Hepatic stellate cell (primary cell): ENCODE results near the gene SLC2A6.

Experiments used
- DNase-seq: peaks from one replicate; pipeline ENCODE4 v3.0.0; 2011; ENCODE audit warnings: low spot score

The SLC2A6 gene

DNA sequence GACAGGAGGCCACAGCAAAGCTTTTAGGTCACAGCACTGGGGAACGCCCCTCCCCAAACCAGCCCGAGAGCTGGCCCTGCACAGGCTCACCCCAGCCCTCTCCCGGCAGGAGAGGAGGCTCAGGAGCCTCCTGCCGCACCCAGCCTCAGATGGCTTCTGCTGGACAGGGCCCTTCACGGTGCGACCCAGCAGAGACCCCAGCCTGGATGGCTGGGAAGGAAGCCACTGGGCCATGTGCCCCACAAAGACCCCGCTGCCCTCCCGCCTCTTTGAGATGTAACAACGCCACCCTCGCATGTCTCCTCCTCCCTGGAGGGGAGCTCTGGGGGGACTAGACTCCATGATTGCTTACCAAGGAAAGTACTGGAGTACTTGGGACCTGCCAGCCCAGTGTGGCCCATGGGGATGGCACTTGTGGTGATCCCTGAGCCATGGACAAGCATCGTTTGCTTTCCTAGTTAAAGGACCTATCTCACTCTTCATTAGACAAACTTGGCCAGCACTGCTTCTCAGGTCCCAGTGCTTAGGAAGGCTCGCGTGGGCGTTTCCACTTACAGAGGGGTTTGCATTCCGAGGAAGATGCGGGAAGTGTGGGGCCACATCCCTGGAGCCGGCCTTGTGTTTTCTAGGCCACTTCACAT, 36.8 kb upstream of the SLC2A6 start:
- DNase-seq = no peak

DNA sequence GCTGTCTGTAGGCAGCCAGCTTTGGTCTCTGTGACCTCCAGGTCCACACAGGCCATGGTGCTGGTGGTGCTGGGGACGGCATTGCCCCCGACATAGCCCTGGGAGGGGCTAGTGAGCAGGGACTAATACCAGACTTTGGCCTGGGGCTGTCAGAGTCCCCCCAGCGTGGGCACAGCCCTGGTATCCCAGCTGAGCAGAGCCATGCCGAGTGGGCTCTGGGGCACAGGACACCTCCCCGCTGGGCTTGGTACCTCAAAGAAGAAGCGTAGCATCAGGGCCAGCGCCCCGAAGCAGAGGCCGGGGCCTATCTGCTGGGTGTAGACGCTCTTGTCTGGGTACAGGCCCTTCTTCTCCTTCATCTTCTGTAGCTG, 36.3 kb upstream of the SLC2A6 start:
- DNase-seq = no peak

DNA sequence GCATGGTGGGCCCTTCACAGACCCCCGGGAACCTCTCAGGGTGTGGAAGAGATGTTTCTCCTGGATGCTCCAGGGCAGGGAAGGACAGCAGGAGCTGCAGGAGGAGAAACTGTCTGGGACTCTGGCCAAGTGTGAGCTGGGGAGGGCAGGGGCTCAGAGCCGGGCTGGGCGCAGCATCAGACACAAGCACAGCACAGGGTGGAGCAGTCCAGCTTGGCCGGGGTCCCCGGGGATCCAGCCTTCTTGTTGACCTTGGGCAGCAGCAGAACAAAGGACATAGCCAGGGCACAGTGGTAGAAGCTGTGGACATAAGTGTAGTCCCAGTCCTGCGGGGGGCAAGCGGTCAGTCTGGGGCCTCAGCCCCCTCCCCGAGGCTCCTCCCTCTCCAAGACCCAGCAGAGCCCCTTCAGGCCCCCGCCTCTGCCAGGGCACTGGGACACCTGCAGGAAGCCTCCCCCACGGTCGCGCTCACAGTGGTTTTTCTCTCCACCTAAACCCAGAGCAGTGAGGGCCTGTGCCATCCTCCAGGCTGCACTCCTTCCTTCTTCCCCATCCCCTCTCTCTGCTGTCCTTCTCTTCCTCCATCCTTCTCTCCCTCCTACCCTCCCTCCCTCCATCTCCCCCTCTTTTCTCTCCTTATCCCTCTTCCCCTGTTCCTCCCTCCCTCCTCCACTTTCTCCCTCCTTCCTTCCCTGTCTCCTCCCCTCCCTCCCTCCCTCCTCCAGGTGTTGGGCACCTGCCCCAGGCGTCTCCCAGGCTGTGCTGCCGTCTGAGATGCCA, 35.8 kb upstream of the SLC2A6 start:
- DNase-seq = no peak

DNA sequence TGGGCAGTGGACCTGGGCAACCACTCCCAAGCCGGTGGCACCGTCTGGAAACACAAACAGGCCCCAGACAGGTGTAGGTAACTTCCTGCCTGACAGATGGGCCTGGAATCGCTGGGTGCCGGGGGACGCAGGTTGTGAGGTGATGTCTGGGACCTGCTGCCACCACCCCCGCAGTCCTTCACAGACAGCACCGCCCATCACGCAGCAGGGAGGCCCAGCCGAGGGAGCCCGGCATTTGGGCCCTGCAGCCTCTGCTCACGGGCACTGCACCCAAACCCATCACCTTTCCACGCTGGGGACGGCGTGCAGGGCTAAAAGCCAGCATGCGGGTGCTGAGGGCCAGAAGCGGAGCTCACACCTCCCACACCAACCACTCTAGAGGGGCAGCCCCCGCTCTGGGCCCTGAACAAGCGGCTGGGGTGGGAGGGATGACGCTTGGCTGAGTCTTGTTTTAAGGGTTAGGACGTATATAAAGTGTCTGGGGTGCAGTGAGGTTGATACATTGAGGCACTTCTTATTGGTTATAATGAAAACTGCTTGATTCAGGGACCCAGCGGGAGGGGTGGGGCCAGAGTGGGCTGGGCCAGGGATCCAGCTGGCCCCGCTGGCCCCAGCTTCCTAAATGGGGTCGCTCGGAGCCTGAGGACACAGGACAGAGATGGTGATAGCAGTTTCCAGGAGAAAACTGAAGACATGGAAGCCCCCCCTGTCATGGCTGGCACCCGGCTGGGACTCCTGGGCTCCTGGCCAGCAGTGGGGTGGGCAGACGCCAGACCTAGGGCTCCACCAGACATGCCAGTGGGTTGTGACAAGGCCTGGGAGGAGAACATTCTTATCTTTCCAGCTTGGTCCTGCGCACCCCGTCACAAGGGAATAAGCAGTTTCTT, 34.6 kb upstream of the SLC2A6 start:
- DNase-seq = no peak

DNA sequence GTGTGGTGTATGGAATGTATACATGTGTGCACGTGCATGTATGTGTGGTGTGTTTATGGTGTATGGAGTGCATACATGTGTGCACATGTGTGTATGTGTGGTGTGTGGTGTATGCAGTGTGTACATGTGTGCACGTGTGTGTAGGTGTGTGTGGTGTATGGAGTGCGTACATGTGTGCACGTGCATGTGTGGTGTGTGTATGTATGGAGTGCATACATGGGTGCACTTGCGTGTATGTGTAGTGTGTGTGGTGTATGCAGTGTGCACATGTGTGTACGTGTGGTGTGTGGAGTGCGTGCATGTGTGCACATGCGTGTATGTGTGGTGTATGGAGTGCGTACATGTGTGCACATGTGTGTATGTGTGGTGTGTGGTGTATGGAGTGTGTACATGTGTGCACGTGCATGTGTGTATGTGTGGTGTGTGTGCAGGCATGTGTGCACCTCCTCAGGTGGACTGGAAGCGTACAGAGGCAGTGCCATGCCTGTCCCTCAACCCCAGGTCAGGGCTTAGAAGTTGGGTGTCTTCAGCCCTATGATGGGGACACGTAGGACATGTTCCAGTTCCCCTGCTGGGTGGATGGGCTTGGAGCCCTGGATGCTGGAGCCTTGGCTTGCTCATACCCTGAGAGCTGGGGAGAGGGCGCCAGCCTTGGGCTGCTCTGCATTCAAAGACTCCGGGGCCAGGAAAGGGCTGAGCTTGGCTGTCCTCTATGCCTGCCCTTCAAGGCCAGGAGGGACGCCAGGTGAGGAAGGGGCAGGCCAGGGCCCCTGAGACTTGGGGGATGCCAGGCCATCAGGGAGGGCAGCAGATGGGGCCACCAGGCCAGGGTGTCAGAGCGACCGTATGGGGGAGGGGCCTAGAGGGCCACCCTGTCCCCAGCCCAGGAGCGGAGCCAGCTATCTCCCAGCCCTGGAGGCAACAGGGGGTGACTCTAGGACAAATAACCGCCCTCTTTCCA, 33.6 kb upstream of the SLC2A6 start:
- DNase-seq = no peak

DNA sequence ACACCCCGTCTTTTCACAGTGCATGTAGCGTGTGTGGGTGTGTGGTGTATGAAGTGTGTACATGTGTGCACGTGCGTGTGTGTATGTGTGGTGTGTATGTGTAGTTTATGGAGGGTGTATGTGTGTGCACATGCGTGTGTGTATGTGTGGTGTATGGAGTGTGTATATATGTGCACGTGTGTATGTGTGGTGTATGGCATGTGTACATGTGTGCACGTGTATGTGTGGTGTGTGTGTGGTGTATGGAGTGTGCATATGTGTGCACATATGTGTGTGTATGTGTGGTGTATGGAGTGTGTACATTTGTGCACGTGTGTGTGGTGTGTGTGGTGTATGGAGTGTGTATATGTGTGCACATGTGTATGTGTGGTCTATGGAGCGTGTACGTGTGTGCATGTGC, 32.7 kb upstream of the SLC2A6 start:
- no peak for DNase-seq

DNA sequence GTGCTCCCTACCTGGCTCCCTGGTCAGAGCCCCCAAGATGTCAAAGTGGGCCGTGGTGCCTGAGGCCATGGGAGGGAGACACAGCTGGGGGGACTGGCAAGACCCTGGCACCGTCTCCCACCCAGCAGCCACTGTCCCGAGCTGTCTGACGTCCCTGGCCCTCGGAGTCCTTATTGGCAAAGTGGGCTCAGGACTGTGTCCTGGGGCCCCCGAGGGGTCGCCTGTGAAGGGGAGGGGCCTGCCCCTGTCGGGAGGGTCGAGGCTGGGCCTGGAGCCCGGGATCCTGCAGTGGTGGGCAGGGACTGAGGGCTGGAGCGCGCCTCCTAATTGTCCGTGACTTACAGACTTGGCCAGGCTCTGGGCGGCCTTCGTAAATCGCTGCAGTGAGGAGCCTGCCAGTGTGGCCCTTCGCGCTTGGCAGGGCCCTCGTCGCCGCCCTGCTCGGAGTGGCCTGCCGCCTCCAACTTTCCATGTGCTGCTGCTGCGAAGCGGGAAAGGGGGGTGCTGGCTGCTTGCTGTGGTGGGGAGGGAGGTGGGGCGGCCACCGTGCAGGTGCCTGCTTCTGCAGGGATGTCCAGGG, 32.1 kb upstream of the SLC2A6 start:
- no peak for DNase-seq

DNA sequence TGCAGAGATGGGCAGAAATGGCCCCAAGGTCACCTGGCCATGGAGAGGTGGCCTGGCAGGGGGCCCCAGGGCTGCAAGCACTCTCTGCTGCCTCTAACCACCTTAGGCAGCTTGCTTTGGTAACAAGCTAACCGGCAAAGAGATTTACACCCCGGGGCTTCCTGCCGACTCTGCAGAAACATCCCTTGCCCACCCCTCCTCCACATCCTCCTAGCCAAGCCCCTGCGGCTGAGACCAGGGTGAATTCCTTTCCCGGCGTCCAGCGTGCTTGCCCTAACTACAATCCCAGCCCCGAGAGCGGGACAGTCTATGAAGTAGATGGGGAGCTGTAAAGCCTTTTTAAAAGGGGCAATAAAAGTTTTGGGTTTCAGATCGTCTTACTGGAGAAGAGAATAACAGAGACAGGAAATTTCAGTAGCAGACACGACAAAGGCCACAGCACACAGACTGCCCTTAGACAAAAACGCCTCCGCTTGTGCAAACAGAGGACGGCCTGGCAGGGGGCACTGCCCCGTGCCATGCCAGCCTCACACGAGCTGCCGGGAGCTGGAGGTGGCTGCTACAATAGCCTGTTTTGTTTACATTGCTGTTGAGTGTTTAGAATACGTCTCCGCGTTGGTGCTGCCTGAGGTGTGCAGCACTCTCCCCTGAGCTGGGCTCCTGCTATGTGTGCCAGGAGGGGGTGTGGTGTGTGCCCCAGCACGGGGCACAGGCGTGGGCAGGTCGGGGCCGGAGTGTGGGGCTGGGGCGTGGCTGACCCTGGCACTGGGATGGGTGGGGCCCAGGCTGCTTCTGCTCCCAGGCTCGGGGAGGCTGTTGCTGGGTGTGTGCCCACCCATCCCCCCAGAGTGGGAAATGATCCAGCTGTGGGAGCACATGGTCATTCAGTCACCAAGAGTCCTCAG, 30.5 kb upstream of the SLC2A6 start:
- DNase-seq = no peak

DNA sequence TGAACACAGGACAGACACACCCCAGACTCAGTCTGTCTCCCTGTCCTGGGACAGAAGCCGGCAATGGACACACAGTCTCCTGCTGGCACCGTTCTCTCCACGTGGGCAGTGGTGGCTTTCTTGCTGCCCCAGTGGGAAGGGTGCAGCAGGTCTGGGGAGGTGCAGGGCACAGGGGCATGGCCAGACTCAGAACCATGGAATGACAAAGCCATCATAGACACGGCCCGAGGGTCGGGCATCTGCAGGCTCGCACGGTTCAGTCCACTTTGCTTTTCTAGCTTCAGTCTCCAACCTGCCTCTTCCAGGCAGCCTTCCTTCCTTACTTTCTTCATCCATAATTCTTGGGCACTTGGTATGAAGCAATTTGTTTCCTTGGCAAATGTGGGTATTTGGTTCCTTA, 29.1 kb upstream of the SLC2A6 start:
- DNase-seq = no peak

DNA sequence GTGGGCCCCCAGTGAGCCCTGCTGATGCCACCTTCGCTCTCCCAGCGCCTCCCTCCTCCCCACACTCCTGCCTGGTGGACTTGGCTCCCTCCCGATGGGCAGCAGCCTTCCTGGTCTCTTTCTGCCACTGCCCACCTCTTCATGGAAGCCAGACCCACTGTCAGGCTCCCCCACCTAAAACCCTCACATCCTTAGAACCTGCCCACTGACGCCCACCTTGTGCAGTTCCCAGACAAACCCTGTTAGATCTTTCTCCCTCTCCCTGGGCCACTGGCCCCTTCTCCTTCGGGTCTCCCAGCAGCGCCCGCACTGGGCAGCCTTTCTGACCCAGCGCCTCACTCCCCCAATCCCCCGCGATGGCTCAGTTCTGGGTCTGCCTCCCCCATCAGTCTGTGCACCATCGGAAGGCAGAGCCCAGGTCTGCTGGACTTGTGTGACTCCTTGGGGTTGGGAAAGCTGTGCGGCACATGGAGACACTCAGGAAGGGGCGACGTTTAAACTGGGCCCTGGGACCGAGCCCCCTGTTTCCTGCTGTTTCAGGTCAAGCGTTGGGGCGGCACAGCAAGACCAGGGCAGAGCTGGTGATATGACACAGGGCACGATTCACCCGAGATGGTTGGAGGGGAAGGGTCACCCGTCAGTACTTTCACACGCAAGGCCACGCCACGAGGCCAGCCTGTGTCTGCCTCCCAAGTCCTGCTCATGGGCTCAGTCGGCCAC, 28.5 kb upstream of the SLC2A6 start:
- DNase-seq = no peak

DNA sequence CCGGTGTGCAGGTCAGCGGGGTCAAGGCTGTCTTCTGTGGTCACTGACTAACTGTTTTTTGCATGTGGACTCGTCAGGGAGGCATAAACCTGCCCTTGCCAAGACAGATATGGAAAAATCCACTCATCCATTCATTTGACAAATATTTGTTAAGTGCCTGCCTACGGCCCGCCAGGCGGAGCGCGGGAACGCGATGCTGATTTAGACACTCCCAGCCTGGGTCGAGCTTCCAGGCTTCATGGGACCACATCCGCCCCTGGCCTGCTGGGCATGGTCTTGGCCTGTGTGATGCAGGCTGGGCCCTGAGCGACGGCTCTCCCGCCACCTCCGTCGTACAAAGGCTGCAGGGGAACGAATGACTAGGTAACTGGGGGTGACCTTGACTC, 27.7 kb upstream of the SLC2A6 start:
- DNase-seq = peak; percentile 87

DNA sequence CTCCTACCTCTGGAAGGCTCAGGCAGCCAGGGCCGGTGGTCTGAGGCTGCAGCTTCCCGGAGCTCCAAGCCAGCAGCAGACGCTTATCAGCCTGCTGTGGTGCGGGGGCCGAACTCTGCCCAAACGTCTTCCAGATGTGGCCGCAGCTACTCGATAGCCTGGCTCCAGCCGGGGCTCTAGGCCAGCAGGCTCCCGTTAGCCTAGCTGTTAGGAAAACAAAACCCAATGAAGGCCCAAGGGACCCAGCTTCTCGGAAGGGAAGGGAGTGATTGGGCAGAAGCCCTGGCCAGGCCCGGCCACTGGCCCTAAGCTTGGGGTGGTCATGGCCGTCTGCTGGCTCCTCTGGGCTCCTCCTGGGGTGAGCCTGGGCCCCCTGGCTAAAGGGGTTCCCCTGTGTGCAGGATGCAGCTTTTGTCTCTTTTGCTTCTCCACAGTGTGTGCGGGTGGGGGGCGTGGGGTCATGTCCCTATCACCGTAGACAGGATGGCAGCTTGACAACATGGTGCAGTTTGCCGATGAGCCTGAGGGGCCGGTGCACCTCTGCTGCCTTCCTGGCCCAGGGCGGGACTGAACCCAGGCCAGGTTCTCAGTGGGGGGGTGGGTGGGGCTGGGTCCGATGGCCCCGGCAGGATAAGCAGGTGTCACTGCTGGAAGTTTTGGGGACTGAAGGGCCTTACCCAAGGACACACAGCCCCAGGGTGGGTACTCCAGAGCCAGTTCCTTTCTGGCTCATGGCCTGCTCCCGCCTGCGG, 27.2 kb upstream of the SLC2A6 start:
- DNase-seq = peak; percentile 60

DNA sequence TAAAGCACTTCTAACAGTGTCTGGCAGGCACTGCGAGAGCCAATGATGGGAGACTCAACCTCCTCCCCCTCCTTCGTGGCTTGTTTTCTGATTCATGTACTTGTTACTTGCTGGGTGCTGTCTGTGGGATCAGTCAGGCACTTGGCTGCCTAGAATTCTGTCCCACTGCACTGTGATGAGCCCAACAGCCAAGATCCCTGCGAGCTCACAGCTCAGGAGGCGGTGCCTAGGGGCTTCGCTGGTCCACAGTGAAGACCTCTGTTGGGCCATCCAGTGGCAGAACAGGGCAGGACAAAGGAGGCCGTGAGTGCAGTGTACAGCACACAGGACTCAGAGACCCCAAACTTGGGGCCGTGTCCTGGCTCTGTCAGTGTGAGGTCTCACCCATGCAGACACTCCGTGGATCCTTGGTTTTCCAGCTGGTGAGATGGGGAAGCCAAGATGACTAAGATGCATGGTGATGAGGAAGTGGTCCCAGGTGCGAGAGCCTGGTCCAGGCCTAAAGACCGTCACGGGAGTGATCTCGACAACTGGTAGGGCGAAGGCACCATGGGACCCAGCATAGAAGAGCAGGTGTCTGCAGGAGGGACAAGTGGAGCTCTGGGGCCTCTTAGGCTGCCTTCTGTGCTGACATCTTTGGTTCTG, 26.4 kb upstream of the SLC2A6 start:
- DNase-seq = peak; percentile 38

DNA sequence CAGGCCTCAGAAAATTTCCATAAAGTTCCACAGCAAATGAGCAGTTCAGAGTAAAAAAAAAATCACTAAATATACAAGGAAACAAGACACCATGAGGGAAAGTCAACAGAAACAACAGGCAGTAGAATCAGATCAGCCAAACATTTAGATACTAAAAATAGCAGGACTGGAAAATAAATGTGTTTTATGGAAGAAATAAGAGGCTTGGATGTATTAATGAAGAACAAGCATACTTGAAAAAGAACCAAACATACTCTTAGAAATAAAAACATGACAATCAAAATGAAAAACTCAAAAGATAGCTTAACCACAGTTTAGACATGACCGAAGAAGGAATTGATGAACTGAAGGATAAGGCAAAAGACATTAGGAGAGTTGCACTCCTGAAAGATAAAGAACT, 23.2 kb upstream of the SLC2A6 start:
- no peak for DNase-seq

DNA sequence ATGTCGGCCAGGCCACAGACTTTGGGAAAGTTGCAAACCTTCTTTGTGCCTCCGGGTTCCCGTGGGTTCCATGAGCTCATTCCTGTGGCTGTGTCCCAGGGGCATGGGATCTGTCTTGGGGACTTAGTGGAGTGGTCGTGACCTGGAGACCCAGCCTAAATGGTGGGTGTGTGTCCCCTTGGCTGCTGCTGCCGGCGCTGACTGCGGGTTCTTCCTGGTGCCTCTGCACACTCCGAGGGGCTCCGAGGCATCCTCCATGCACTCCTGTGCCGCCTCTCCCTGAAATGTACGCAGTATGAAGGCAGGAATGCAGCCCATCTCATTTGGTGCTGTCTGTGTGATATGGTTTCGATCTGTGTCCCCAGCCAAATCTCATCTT, 21.0 kb upstream of the SLC2A6 start:
- no peak for DNase-seq

DNA sequence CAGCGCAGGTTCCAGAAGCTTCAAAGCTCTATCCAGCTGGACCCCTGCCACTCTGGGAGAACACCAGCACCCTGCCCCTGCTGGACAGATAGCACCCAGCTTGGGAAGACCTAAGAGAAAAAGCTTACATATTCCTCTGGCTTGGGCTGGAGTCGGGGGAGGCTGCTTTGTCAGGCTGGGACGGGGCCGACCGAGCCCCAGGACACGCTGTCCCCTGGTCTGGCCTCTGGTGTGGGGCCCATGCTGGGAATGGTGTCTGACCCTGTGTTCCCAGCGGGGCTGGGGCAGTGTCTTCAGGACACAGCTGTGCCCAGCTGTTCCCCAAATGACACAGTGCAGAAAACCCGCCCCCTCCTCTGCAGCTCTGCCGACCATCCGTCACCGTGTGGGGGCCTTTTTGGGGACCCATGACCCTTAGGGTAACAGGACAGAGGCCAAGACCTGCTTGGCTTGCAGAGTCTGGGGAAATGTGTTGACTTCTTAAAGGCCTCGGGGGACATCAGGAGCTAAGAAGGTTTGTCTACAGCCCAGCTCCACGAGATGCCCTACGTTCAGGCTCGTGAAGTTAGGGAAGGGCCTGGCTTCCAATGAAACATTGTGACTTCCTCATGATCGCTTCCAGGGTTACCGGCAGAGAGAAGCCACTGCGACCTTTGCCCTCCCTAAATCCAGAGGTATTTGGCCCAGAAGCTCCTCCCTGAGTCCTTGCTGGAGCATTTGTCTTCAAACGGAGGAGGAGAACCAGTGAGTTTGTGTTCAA, 20.4 kb upstream of the SLC2A6 start:
- no peak for DNase-seq
